Measurements from ENCODE around the gene NPDC1.

NPDC1 gene

DNA sequence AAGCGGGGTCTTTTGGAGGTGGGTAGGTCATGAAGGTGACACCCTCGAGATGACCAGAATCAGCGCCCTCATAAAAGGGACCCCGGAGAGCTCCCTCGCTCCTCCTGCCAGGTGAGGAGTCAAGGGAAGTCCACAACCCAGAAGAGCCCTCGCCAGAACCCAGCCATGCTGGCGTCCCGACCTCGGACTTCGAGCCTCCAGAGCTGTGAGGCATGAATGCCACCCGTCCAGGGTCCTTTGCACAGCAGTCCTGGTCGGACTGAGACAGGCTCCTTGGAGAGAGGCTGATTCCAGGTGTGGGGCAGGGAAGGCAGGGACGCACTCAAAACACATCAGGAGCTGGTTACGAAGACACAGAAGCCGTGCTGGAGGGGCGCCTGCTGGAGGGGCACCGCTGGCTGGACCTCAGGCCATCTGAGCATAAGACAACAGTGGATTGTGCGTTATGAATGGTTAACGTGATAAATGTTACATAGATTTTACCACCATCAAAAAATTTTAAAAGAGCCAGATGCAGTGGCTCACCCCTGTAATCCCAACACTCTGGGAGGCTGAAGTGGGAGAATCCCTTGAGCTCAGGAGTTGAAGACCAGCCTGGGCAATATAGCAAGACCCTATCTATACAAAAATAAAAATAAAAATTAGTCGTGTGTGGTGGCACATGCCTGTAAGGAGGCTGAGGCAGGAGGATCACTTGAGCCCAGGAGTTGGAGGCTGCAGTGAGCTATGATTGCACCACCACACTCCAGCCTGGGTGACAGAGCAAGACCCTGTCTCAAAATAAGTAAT, 43.9 kb downstream of the NPDC1 start:
- peaks cover 23% of the 10 kb centered on the region for H3K4me1 ChIP-seq (ENCODE audit: control insufficient read depth, insufficient read depth, low read length, poor library complexity, severe bottlenecking)
- DNase-seq, result no peak
- H3K27me3 ChIP-seq (replicated peaks; ENCODE audit: control insufficient read depth, insufficient read depth, low read length, poor library complexity, severe bottlenecking), result no peaks in the 10 kb centered on the region
- H3K36me3 ChIP-seq (ENCODE audit: control insufficient read depth, insufficient read depth, low read length), result no peaks in the 10 kb centered on the region
- no peaks in the 10 kb centered on the region for H3K9me3 ChIP-seq (ENCODE audit: control insufficient read depth, low read length)
- no peak overlapping the region for H3K4me3 ChIP-seq (ENCODE audit: insufficient read depth, low read depth, low read length, poor library complexity, severe bottlenecking)
- H3K27ac ChIP-seq (ENCODE audit: insufficient read depth, low read length, poor library complexity, severe bottlenecking), result no peak overlapping the region

DNA sequence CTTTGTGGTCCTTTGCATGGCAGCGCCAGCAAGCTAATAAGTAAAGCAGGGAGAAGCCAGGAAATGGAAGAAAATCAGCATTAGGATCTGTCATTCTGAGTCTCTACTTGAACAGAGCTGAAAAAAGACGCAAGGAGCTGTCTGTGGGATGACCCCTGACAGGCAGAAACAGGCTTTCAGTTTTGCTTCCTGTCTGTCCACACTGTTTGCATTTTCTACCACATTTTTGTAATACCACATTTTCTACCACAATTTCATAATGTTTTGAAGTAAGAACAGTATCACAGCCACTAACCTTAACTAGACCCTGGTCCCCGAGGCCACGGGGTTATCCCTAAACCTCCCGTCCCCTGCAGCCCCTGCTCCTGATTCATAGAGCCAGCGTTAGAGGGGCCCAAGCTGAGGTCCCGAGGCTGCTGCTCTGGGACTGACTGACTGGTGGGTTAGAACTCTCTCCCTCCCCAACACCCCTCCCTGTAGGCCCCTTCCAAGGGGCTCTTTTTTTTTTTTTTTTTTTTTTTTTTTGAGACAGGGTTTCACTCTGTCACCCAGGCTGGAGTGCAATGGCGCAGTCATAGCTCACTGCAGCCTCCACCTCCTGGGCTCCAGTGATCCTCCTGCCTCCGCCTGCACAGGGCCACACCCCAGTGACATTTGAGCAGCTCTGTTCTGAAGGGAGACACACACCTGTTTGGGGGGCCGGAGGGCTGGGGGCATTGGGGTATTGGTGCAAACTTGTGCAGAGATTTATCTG, 45.6 kb downstream of the NPDC1 start:
- no peak for DNase-seq
- Histone ChIP-seq H3K4me3 (ENCODE audit: insufficient read depth, low read depth, low read length, poor library complexity, severe bottlenecking) (no peak overlapping the region), H3K27me3 (replicated peaks; ENCODE audit: control insufficient read depth, insufficient read depth, low read length, poor library complexity, severe bottlenecking) (no peaks in the 10 kb centered on the region), H3K36me3 (ENCODE audit: control insufficient read depth, insufficient read depth, low read length) (peaks cover under 1% of the 10 kb centered on the region), H3K4me1 (ENCODE audit: control insufficient read depth, insufficient read depth, low read length, poor library complexity, severe bottlenecking) (peaks cover 40% of the 10 kb centered on the region), H3K9me3 (ENCODE audit: control insufficient read depth, low read length) (no peaks in the 10 kb centered on the region), H3K27ac (ENCODE audit: insufficient read depth, low read length, poor library complexity, severe bottlenecking) (peak overlapping the region; percentile 22)

DNA sequence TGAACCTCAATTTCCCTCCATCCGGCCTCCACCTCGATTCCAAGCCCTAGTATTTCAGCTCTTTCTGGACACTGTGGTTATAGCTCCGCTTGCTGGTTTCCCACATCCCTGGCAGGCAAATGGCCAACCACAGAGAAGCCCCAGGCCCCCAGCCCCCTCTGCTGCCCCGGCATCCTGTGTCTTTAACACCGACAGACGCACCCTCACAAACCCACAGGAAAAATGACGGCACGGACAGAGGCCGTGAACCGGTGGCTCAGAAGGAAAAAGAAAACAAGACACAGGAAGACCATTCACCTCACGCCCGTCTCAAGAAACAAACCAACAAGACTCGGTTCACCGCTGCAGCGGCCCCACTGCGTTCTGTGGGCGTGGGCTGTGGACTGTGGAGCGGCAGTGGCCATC, 48.1 kb downstream of the NPDC1 start:
- Histone ChIP-seq H3K36me3 (ENCODE audit: control insufficient read depth, insufficient read depth, low read length) (peaks cover 14% of the 10 kb centered on the region), H3K9me3 (ENCODE audit: control insufficient read depth, low read length) (no peaks in the 10 kb centered on the region), H3K27me3 (replicated peaks; ENCODE audit: control insufficient read depth, insufficient read depth, low read length, poor library complexity, severe bottlenecking) (no peaks in the 10 kb centered on the region), H3K27ac (ENCODE audit: insufficient read depth, low read length, poor library complexity, severe bottlenecking) (peak overlapping the region; percentile 46), H3K4me3 (ENCODE audit: insufficient read depth, low read depth, low read length, poor library complexity, severe bottlenecking) (no peak overlapping the region), H3K4me1 (ENCODE audit: control insufficient read depth, insufficient read depth, low read length, poor library complexity, severe bottlenecking) (peaks cover 57% of the 10 kb centered on the region)
- DNase-seq, result peak in 1 of 3 donors; percentile 27

DNA sequence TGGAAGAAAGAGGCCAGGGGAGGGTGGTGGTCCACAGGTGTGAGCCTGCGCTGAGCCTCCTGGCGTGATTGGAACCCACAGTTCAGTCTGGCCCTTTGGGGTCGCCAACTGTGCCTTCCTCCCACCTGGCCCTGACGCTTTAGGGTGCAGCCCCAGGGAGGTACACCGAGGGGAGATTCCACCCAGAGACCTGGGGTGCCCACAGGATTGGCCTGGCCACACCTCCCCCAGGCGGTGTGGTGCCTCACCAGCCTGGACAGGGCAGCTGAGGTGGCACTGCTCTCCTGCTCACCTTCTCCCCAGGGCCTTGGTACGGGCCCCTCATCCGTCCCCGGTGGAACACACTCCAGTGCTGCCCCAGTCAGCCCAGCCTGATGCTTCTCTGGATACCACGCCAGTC, 48.6 kb downstream of the NPDC1 start:
- peaks cover 61% of the 10 kb centered on the region for H3K4me1 ChIP-seq (ENCODE audit: control insufficient read depth, insufficient read depth, low read length, poor library complexity, severe bottlenecking)
- no peak for DNase-seq
- no peaks in the 10 kb centered on the region for H3K27me3 ChIP-seq (replicated peaks; ENCODE audit: control insufficient read depth, insufficient read depth, low read length, poor library complexity, severe bottlenecking)
- no peak overlapping the region for H3K4me3 ChIP-seq (ENCODE audit: insufficient read depth, low read depth, low read length, poor library complexity, severe bottlenecking)
- no peaks in the 10 kb centered on the region for H3K9me3 ChIP-seq (ENCODE audit: control insufficient read depth, low read length)
- H3K36me3 ChIP-seq (ENCODE audit: control insufficient read depth, insufficient read depth, low read length), result peaks cover 14% of the 10 kb centered on the region
- H3K27ac ChIP-seq (ENCODE audit: insufficient read depth, low read length, poor library complexity, severe bottlenecking), result no peak overlapping the region

DNA sequence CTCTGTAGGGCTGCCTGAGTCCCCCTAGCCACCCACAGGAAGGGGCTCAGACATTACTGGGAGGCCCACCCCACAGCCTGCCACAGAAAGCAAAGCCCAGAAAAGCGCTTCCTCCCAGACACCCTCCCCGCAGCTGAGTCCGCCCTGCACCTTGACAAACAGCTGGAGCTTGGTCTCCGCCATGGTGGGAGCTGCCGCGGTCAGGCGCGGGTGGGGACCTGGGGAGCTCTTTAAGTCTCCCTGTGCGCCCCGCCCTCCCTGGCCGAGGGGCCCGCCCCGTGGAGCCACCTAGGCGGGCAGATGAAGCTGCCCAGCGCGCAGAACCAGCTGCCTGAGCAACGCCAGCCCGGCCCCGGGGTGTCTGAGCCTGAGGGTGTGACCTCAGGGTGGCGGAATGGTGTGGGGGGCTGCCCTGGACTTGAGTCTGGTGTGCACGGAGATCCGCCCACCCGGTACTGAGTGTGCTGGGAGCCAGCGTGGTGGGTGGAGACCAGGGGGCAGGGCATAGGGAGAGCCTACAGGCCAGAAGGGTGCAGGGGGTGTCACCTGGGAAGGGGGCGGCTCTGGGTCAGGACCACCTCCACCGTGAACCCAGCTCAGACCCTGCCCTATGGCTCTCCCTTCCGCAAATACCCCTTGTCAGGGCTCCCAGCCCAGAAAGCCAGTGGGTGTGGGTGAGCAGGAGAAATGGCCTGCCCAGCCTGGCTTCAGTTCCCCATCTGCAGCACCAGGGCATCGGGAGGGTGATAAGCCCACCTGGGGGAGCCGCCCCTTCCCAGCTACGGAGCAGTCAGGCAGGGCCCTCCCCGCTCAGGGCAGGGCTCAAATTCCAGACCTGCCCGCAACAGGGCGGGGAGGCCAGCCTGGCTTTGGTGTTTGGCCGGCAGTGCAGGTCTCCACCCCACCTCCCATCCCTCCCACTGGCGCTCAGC, 49.4 kb downstream of the NPDC1 start, which contains the start of gene CLIC3:
Gene CLIC3, minus strand, starts transcription at position 208 of the 932 bp plus-strand sequence. Its CDS starts 25 bp downstream, at position 183.
- Histone ChIP-seq H3K27ac (ENCODE audit: insufficient read depth, low read length, poor library complexity, severe bottlenecking) (peak within 1 kb of the TSS; percentile 60), H3K4me1 (ENCODE audit: control insufficient read depth, insufficient read depth, low read length, poor library complexity, severe bottlenecking) (peaks cover 61% of the 10 kb centered on the region), H3K27me3 (replicated peaks; ENCODE audit: control insufficient read depth, insufficient read depth, low read length, poor library complexity, severe bottlenecking) (no peaks in the 10 kb centered on the region), H3K9me3 (ENCODE audit: control insufficient read depth, low read length) (no peaks in the 10 kb centered on the region), H3K4me3 (ENCODE audit: insufficient read depth, low read depth, low read length, poor library complexity, severe bottlenecking) (peak within 1 kb of the TSS; percentile 37), H3K36me3 (ENCODE audit: control insufficient read depth, insufficient read depth, low read length) (peaks cover 14% of the 10 kb centered on the region)
- peak; percentile 37 to 53 (median 45) for DNase-seq

DNA sequence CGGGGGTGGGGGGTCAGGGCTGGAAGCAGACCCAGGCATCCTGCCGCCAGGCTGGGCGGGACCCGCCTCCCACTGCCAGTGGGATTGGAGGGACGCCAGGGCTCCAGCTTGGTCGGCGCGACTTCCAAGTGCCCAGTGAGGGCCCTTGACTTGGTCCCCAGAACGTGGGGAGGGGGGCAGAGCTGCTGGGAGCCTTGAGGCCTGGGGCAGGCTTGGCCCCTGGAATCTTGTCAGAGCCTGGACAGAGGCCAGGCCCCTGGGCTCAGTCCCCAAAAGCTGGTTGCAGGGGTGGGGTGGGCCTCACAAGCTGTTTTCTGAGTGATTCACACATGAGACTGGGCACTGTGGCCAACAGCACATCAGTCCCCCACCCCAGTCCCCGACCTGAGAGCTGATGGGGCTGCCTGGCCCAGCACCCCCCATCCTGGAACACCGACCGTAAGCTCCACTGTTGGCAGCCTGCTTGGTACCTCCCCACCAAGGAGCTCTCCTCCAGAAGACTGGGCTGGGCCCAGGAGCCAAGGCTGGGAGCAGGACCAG, 50.1 kb downstream of the NPDC1 start:
- H3K36me3 ChIP-seq (ENCODE audit: control insufficient read depth, insufficient read depth, low read length), result peaks cover 14% of the 10 kb centered on the region
- H3K4me3 ChIP-seq (ENCODE audit: insufficient read depth, low read depth, low read length, poor library complexity, severe bottlenecking), result peak overlapping the region; percentile 37
- H3K27ac ChIP-seq (ENCODE audit: insufficient read depth, low read length, poor library complexity, severe bottlenecking), result peak overlapping the region; percentile 60
- no peaks in the 10 kb centered on the region for H3K9me3 ChIP-seq (ENCODE audit: control insufficient read depth, low read length)
- H3K27me3 ChIP-seq (replicated peaks; ENCODE audit: control insufficient read depth, insufficient read depth, low read length, poor library complexity, severe bottlenecking), result no peaks in the 10 kb centered on the region
- no peak for DNase-seq
- peaks cover 61% of the 10 kb centered on the region for H3K4me1 ChIP-seq (ENCODE audit: control insufficient read depth, insufficient read depth, low read length, poor library complexity, severe bottlenecking)

DNA sequence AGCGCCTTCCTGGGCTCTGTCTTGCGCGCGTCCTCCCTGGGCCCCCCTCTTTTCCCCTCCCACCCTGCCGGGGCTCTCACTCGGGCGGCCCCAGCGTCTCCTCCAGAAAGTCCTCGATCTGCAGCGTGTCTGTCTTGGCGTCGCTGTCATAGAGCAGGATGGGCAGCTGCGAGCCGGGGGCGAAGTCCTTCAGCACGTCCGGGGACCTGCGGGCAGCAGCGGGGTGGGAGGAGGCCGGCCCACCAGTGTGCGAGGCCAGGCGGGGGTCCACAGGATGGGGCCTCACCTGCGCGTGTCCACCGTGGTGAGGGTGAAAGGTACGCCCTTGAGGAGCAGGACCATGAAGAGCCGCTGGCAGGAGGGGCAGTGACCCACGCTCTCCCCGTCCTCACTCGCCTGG, 50.6 kb downstream of the NPDC1 start:
- Histone ChIP-seq H3K4me1 (ENCODE audit: control insufficient read depth, insufficient read depth, low read length, poor library complexity, severe bottlenecking) (peaks cover 56% of the 10 kb centered on the region), H3K4me3 (ENCODE audit: insufficient read depth, low read depth, low read length, poor library complexity, severe bottlenecking) (no peak overlapping the region), H3K27ac (ENCODE audit: insufficient read depth, low read length, poor library complexity, severe bottlenecking) (no peak overlapping the region)

DNA sequence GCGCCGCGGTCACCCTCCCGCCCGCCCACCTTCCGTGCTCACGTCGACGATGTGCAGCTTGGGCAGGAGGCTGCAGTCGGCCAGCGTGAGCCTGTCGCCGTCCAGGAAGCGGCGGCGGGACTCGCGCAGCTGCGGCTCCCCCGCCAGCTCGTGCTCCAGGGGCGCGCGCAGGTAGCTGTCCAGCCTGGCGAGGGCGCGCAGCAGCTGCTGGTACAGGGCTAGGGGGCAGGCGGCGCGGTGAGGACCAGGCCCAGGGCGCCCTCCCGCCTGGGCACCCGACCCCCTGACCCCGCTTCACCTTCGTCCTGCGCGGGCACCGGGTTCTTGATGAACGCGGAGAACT, 51.1 kb downstream of the NPDC1 start:
- H3K4me1 ChIP-seq (ENCODE audit: control insufficient read depth, insufficient read depth, low read length, poor library complexity, severe bottlenecking), result peaks cover 52% of the 10 kb centered on the region
- DNase-seq, result no peak
- peaks cover 14% of the 10 kb centered on the region for H3K36me3 ChIP-seq (ENCODE audit: control insufficient read depth, insufficient read depth, low read length)
- no peaks in the 10 kb centered on the region for H3K9me3 ChIP-seq (ENCODE audit: control insufficient read depth, low read length)
- no peak overlapping the region for H3K4me3 ChIP-seq (ENCODE audit: insufficient read depth, low read depth, low read length, poor library complexity, severe bottlenecking)
- H3K27ac ChIP-seq (ENCODE audit: insufficient read depth, low read length, poor library complexity, severe bottlenecking), result no peak overlapping the region
- H3K27me3 ChIP-seq (replicated peaks; ENCODE audit: control insufficient read depth, insufficient read depth, low read length, poor library complexity, severe bottlenecking), result no peaks in the 10 kb centered on the region

More for the DNA sequence above, 50.6 kb downstream of the NPDC1 start:
- Histone ChIP-seq H3K36me3 (ENCODE audit: control insufficient read depth, insufficient read depth, low read length) (peaks cover 14% of the 10 kb centered on the region), H3K9me3 (ENCODE audit: control insufficient read depth, low read length) (no peaks in the 10 kb centered on the region), H3K27me3 (replicated peaks; ENCODE audit: control insufficient read depth, insufficient read depth, low read length, poor library complexity, severe bottlenecking) (no peaks in the 10 kb centered on the region)
- no peak for DNase-seq

DNA sequence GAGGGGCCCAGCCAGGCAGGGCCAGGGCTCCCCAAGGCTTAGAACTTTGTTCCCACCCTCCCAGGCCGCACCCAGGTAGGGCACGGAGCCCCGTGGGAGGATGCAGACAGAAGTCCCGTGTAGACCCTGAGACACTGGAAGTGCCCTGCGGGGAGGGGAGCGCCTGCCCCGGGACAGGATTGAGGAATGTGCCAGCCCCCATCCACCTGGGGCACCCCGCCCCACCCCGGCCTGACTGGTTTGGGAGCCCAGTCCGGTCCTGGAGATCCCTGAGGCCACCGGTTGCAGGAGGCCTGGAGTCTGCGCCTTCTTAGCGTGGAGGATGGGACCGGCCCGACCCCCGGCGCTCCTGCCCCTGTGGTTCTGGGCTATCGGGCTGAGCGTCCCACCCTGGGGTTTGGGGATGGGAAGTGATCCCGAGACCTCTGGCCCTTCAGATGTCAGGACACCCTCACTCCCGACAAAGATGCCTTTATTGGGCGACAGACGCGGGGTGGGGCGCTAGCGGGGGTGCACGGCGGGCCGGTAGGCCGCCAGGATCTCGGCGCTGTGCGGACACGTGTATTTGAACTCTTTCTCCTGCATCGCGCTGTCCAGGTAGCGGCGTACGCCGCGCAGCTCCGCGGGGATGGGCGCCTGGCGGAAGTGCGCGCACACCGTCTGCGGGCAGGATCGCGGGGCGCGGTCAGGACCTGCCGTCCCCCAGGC, 51.6 kb downstream of the NPDC1 start:
- no peak for DNase-seq

More for the DNA sequence above, 51.6 kb downstream of the NPDC1 start:
- Histone ChIP-seq H3K9me3 (ENCODE audit: control insufficient read depth, low read length) (no peaks in the 10 kb centered on the region), H3K36me3 (ENCODE audit: control insufficient read depth, insufficient read depth, low read length) (peaks cover 14% of the 10 kb centered on the region), H3K4me1 (ENCODE audit: control insufficient read depth, insufficient read depth, low read length, poor library complexity, severe bottlenecking) (peaks cover 51% of the 10 kb centered on the region), H3K27me3 (replicated peaks; ENCODE audit: control insufficient read depth, insufficient read depth, low read length, poor library complexity, severe bottlenecking) (no peaks in the 10 kb centered on the region), H3K27ac (ENCODE audit: insufficient read depth, low read length, poor library complexity, severe bottlenecking) (no peak overlapping the region), H3K4me3 (ENCODE audit: insufficient read depth, low read depth, low read length, poor library complexity, severe bottlenecking) (no peak overlapping the region)

Measured in effector memory CD4-positive, alpha-beta T cell (primary cell).